K562 (cell line): Measurements from ENCODE around the gene LMAN2. TPM values are rescaled to one million over a fixed set of nuclear protein-coding genes. Genes with fewer than 3 reads are reported as not detected.
A peak's percentile ranks its signal among the peaks of the same experiment; 100 is the strongest.

ENCODE experiments used
- ATAC-seq: fragments of 200-7000 bp; cut with Tn5 transposase; 3 replicates; pipeline ENCODE4 v1.9.1; 2020; ENCODE audit warnings: moderate library complexity
- BruUV-seq: library from RNA; stranded (reverse); fragments of 400-500 nt; replicated peaks from 2 replicates; lab custom pipeline; 2021; lab: Mats Ljungman, UMichigan
- CTCF ChIA-PET: fragments of 300-600 bp; formaldehyde crosslinking; extraction: SDS; loops from one replicate; lab custom pipeline; 2021; ENCODE audit warnings: low intra/inter-chr PET ratio; lab: Yijun Ruan, JAX
- POLR2A ChIA-PET: fragments of 300-600, 350-650 bp; sonication (Branson Sonifier 250); formaldehyde crosslinking; extraction: SDS; loops from one replicate; lab custom pipeline; 2021; ENCODE audit warnings: antibody characterized with exemption, inconsistent platforms; lab: Yijun Ruan, JAX
- DNase-seq, 4 experiments: peaks; one replicate each; pipeline versions ENCODE4 v3.0.0 to v3.0.0-alpha.2; 2011 to 2018; ENCODE audit warnings: low spot score in 3 of 4, mixed read lengths in 3 of 4; ENCODE audit errors: extremely low read depth in 1 of 4
- FAIRE-seq: peaks from 2 replicates; lab custom pipeline; 2011; peaks lifted over from hg19 to GRCh38; lab: Jason Lieb, UNC
- H2AFZ ChIP-seq: 2 replicates; pipeline ENCODE4 v1.6.0; 2011; ENCODE audit warnings: low read depth, low read length, control low read depth, inconsistent platforms
- H3K27ac ChIP-seq: fragments of 200-600 bp; 3 replicates; pipeline ENCODE4 v1.8.0; 2011; ENCODE audit warnings: low read depth, mild to moderate bottlenecking, control low read depth, inconsistent platforms, low read length, moderate library complexity, mixed read lengths; ENCODE audit errors: extremely low read depth
- H3K27me3 ChIP-seq, 2 experiments: fragments of 300-600 bp in 1 of 2; 2 replicates in 1 of 2; 3 replicates in 1 of 2; pipeline versions ENCODE4 v1.6.0 to v1.8.0; 2011; ENCODE audit warnings: inconsistent platforms in 2 of 2, low read length in 2 of 2, mild to moderate bottlenecking in 1 of 2, mixed read lengths in 1 of 2, moderate library complexity in 1 of 2; ENCODE audit not compliant: control insufficient read depth in 2 of 2, insufficient read depth in 2 of 2
- H3K36me3 ChIP-seq: fragments of 300-600 bp; 3 replicates; pipeline ENCODE4 v1.8.0; 2011; ENCODE audit warnings: mild to moderate bottlenecking, low read length, inconsistent platforms; ENCODE audit not compliant: control insufficient read depth, insufficient read depth
- H3K4me1 ChIP-seq, 2 experiments: fragments of 200-600 bp in 1 of 2; replicated peaks in 1 of 2; 2 replicates in 1 of 2; 3 replicates in 1 of 2; pipeline versions ENCODE4 v1.5.1 to v1.8.0; 2011; ENCODE audit warnings: inconsistent platforms in 2 of 2, low read length in 2 of 2, mild to moderate bottlenecking in 1 of 2, mixed read lengths in 1 of 2, moderate library complexity in 1 of 2; ENCODE audit not compliant: control insufficient read depth in 2 of 2, insufficient read depth in 2 of 2
- H3K4me2 ChIP-seq: 2 replicates; pipeline ENCODE4 v1.6.1; 2011; ENCODE audit warnings: low read length, control low read depth, inconsistent platforms, mixed read lengths; ENCODE audit not compliant: insufficient read depth
- H3K4me3 ChIP-seq: fragments of 200-600 bp; sonication (generic), shearing (Covaris generic); 2 replicates; pipeline ENCODE4 v1.5.1; 2016; ENCODE audit warnings: control low read depth, inconsistent platforms
- H3K79me2 ChIP-seq: fragments of 200-600 bp; 3 replicates; pipeline ENCODE4 v1.8.0; 2011; ENCODE audit warnings: low read length, inconsistent platforms; ENCODE audit not compliant: control insufficient read depth, insufficient read depth
- H3K9ac ChIP-seq, 2 experiments: 2 replicates each; pipeline versions ENCODE4 v1.6.0 to v1.6.1; 2011; ENCODE audit warnings: low read depth in 2 of 2, low read length in 2 of 2, control low read depth in 1 of 2, inconsistent platforms in 1 of 2, mild to moderate bottlenecking in 1 of 2, mixed read lengths in 1 of 2; ENCODE audit not compliant: insufficient read depth in 1 of 2
- H3K9me1 ChIP-seq: one replicate; pipeline ENCODE4 v1.6.0; 2011; ENCODE audit warnings: inconsistent platforms, mild to moderate bottlenecking, low read length, moderate library complexity; ENCODE audit not compliant: control insufficient read depth, insufficient read depth
- H3K9me3 ChIP-seq: replicated peaks from 2 replicates; pipeline ENCODE4 v1.5.1; 2011; ENCODE audit warnings: low read depth, low read length, inconsistent platforms; ENCODE audit not compliant: control insufficient read depth, insufficient read depth
- H4K20me1 ChIP-seq: replicated peaks from 2 replicates; pipeline ENCODE4 v1.6.1; 2011; ENCODE audit warnings: low read length, inconsistent platforms, mixed read lengths; ENCODE audit not compliant: control insufficient read depth, insufficient read depth
- HMGXB4 ChIP-seq: sonication (generic); formaldehyde crosslinking; IDR thresholded peaks from 2 replicates; pipeline ENCODE4 v1.8.1; 2023; ENCODE audit warnings: mild to moderate bottlenecking, missing genetic modification reagents
- HSF4 ChIP-seq: fragments of 250-450 bp; sonication (Bioruptor Pico); IDR thresholded peaks from 2 replicates; pipeline ENCODE4 v2.1.2; 2022; ENCODE audit warnings: mild to moderate bottlenecking, moderate library complexity, borderline replicate concordance
- MTA1 ChIP-seq: fragments of 450-650 bp; IDR thresholded peaks from 2 replicates; pipeline ENCODE4 v1.6.1; 2017; ENCODE audit warnings: borderline replicate concordance
- PHB ChIP-seq: fragments of 250-450 bp; sonication (Bioruptor Pico); IDR thresholded peaks from 2 replicates; pipeline ENCODE4 v1.5.0; 2021
- RBM14 ChIP-seq: fragments of 200-400 bp; formaldehyde crosslinking; IDR thresholded peaks from 2 replicates; pipeline ENCODE4 v1.6.1; 2018; ENCODE audit warnings: low read depth, mild to moderate bottlenecking, low read length, moderate library complexity, borderline replicate concordance; ENCODE audit not compliant: insufficient read depth
- TBL1XR1 ChIP-seq, 2 experiments: IDR thresholded peaks; 2 replicates each; pipeline ENCODE4 v1.6.1; 2012; ENCODE audit warnings: improper control_type of control experiment in 2 of 2, low read length in 2 of 2, mild to moderate bottlenecking in 1 of 2
- ZBTB40 ChIP-seq, 2 experiments: fragments of 450-650 bp in 1 of 2; sonication (generic) in 1 of 2; formaldehyde crosslinking in 1 of 2; IDR thresholded peaks; 2 replicates each; pipeline versions ENCODE4 v1.7.1 to v1.9.0; 2016 to 2022; ENCODE audit warnings: inconsistent platforms in 1 of 2, mild to moderate bottlenecking in 1 of 2, missing genetic modification reagents in 1 of 2
- ZFPM2 ChIP-seq: fragments of 250-450 bp; sonication (Bioruptor Pico); IDR thresholded peaks from 2 replicates; pipeline ENCODE4 v1.5.1; 2022; ENCODE audit warnings: mild to moderate bottlenecking
- ZNF133 ChIP-seq: fragments of 250-450 bp; sonication (Bioruptor Pico); IDR thresholded peaks from 2 replicates; pipeline ENCODE4 v1.4.0; 2020; ENCODE audit warnings: mild to moderate bottlenecking
- ZNF354B ChIP-seq: fragments of 250-450 bp; sonication (Bioruptor Pico); IDR thresholded peaks from 2 replicates; pipeline ENCODE4 v1.4.0; 2020
- ZNF395 ChIP-seq: fragments of 200-800 bp; sonication (Bioruptor generic); IDR thresholded peaks from 2 replicates; pipeline ENCODE4 v1.6.1; 2017; ENCODE audit warnings: missing genetic modification characterization, missing compliant biosample characterization
- WGBS: fragments of 100-300 bp; shearing (Covaris generic); methylation state at CpG from one replicate; pipeline ENCODE4 v1.1.6; 2016; ENCODE audit warnings: low coverage, mixed read lengths; ENCODE audit not compliant: insufficient coverage; ENCODE audit errors: missing lambda C conversion rate; 5-methylcytosine and 5-hydroxymethylcytosine counted together
- in situ Hi-C: fragments of 300-500 bp; cut with MboI; formaldehyde crosslinking; loops from 4 replicates; pipeline ENCODE4 v1.15.0; 2018; ENCODE audit warnings: inconsistent platforms, mixed read lengths
- intact Hi-C: fragments of 100-400 bp; cut with micrococcal nuclease; formaldehyde crosslinking; loops from 2 replicates; pipeline ENCODE4 v1.14.2; 2022
- polyA plus RNA-seq, 8 experiments: library from polyadenylated mRNA; depleted of rRNA in 4 of 8; stranded (reverse) in 5 of 8; unstranded in 3 of 8; fragments of >200 nt; fragmentation: Nextera tagmentation in 2 of 8; fragmentation: Illumina TruSeq in 1 of 8; extraction: Ambion mirVana in 2 of 8; extraction: Trizol in 1 of 8; gene quantifications; 2 replicates each; pipeline versions ENCODE4 v1.2.1 to v1.2.3, GENCODE V29; 2011 to 2014; ENCODE audit warnings: inconsistent platforms in 1 of 8, missing spikeins in 1 of 8
- total RNA-seq, 7 experiments: library from RNA; depleted of rRNA in 6 of 7; stranded (reverse); fragments of >200 nt in 6 of 7; fragmentation: Illumina TruSeq in 2 of 7; extraction: Trizol in 2 of 7; gene quantifications; 2 replicates each; pipeline versions ENCODE4 v1.2.1 to v1.2.3, GENCODE V29; 2011 to 2021; ENCODE audit warnings: low replicate concordance in 1 of 7

Gene LMAN2
- total and polyA plus RNA-seq, 9 of the 15 experiments (the other 6 are each of a cell fraction or from before 2014, with no cell fraction given) = 2.7 to 254 (median 136) TPM

GRCh38 chr5:177349362-177349647 lies 2.2 kb downstream of the LMAN2 start:
- Histone ChIP-seq H3K9me1 (no peaks in the 10 kb centered on the region), H3K27ac (no peak overlapping the region), H3K36me3 (peaks cover 46% of the 10 kb centered on the region), H3K27me3 (no peaks in the 10 kb centered on the region), H2AFZ (no peak overlapping the region), H3K4me3 (no peak overlapping the region), H3K79me2 (peaks cover 65% of the 10 kb centered on the region), H3K9ac (0 out of 4 replicates have a peak overlapping the region, but pooled peaks of 1 of the 2 experiments have one; percentile 54), H4K20me1 (no peaks in the 10 kb centered on the region), H3K9me3 (no peaks in the 10 kb centered on the region), H3K4me1 (peaks cover 17 to 24% of the 10 kb centered on the region in 2 experiments; a peak in 4 of 5 replicates), H3K4me2 (peak overlapping the region; percentile 13; the same call in 1 of the 2 replicates)
- ChIA-PET CTCF (no interaction called here), POLR2A (interaction anchor here (1.0 kb wide), 1 partner anchor 28 kb away, joined by 3 read pairs; no protein-coding TSS in a partner anchor)
- no TSS peak for BruUV-seq
- FAIRE-seq (no peak), ATAC-seq (no peak), DNase-seq (no peak)
- 44% methylated on average over 3 of the region's 3 CpGs for WGBS
- in situ Hi-C loops (no loop called here), intact Hi-C loops (no loop called here)
- TF ChIP-seq ZNF354B (CRISPR knock-in tag) (no peak), HMGXB4 (no peak), TBL1XR1 (IDR thresholded peaks at IDR 0.05; ENCODE audit: low read length in 2 of 2) (no peak), MTA1 (no peak), ZBTB40 (IDR thresholded peaks at IDR 0.05) (no peak), ZBTB40 (CRISPR knock-in tag; IDR thresholded peaks at IDR 0.05) (no peak), HSF4 (CRISPR knock-in tag) (no peak), PHB (no peak), ZNF133 (no peak), RBM14 (no peak), ZNF395 (no peak), ZFPM2 (CRISPR knock-in tag) (no peak)
